Measurements from ENCODE around the gene RIOK1.
"Not testable (repeated sequence)": the region's sequence is repeated elsewhere in the genome, so short reads cannot be mapped to it uniquely, and the experiment has no call there.

The RIOK1 gene

DNA sequence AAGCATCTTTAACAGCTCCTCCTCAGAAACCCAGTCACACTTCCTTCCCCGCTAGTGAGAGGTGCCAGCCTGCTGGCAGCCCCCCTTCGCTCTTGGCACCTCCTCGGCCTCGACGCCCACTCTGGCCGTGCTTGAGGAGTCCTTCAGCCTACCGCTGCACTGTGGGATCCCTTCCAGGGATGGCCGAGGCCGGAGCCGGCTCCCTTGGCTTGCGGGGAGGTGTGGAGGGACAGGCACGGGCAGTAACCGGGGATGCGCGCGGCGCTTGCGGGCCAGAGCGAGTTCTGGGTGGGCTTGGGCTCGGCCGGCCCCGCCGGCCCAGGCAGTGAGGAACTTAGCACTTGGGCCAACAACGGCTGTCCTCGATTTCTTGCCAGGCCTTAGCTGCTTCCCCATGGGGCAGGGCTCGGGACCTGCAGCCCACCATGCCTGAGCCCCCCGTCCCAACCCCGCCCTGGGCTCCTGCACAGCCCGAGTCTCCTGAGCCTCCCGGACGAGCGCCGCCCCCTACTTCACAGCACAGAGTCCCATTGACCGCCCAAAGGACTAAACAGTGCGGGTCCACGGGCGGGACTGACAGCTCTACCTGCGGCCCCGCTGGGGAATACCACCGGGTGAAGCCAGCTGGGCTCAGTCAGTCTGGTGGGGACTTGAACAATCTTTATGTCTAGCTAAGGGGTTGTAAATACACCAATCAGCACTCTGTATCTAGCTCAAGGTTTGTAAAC, 51.6 kb downstream of the RIOK1 start:
- no peak for DNase-seq (ENCODE audit: low read depth, low spot score)

DNA sequence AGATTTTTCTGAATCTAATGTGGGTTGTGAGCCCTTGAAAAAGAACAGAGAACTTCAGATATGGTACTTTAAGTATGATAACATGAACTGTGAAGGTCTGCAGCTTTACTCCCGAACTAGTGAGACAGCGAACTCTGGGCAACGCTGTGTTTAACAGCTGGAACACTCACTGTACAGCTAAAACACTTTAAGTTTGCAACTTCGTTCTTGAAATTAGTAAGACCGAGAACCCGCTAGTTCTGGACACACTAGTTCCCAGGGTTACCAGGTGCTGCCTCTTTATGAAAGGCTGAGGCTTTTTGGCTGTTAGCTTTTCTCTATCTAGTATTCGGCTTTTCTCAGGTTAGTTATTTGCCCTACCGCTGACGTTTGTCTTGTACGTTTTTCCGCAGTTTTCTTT, 52.9 kb downstream of the RIOK1 start:
- DNase-seq (ENCODE audit: low read depth, low spot score), result no peak

DNA sequence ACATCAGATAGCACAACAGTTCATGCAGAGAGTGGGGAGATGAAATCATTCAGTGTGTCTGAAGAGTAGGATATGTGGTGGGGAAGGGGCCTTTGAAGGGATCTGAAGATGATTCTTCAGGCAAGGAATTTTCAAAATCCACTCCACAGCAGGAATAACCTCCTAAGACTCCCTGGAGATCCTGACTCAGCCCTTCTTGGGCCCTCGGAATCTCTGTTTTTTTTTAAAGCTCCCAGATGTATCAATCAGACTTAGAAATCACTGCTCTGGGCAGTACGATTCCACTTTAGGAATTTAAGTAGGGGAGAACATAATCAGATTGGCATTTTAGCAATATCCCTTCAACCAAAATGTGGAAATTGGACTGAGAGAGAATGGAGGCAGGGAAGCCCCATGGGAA, 55.5 kb downstream of the RIOK1 start:
- no peak for DNase-seq (ENCODE audit: low read depth, low spot score)

DNA sequence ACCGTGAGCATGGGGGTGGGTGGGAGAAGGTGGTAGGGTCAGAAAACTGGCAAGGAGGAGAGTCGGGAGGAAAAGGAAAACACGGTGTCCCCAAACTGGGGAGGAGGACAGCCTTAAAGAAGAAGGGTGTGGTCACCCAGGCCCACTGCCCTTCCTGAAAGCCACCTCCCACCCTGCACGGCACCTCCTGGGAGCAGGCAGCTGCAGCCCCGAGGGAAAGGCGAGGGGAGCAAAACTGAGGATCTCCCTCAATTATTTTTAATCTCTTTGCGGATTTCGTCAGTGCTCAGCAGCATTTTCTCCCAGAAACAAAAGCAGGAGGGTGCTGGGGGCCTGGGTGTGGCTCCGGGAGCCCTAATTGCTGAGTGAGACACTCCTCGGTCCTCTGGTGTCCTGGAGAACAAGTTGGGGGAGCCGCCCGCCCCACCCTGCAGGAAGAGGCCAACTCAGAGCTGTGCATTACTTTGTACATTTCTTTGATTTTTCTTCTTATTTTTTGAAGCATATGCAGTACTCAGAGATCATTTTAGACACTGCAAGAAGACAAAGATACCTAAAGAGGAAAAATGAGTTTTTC, 56.4 kb downstream of the RIOK1 start:
- DNase-seq (ENCODE audit: low read depth, low spot score), result no peak

DNA sequence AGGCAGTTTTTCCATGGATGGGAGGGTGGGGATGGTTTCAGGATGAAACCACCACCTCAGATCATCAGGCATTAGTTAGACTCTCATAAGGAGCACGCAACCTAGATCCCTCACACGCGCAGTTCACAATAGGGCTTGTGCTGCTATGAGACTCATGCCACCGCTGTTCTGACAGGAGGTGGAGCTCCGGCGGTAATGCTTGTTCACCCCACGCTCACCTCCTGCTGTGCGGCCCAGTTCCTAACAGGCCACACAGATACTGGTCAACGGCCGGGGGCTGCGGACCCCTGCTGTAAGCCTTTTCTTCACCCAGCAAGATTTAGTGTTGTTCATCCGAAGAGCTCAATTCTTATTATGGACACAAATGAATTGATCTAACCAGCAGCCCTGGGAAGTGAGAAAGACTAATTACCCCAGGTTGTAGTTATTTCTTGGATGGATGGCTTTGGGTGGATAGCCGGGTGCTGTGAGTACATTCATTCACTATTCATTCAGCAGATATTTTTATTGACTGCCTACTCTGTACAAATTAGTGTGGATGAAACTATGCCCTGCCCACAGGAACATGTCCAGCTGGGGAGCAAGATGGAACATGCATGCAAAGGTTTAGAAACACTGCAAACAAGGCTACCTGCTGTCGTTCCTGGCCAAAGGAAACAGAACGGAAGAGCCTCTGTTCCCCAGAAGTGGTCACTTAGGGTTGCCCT, 57.2 kb downstream of the RIOK1 start:
- DNase-seq (ENCODE audit: low read depth, low spot score), result no peak

DNA sequence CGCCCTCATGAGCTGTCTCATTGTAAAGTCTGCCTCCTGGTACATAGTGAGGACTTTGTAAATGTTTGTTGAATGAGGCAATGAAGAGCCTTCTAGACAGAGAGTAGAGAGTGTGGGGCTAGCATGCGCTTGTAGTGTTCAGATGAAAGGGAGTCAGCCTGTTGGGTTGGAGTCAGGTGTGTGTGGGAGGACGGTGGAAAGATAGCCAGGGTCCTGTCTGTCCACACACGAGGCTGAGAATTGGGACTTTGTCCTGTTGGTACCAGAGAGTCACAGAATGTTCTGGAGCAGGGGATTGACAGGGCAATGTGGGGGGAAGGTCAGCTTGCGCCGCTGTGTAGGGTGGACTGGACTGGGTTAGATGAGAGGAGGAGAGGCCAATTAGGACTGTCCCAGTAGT, 58.6 kb downstream of the RIOK1 start:
- no peak for DNase-seq (ENCODE audit: low read depth, low spot score)

DNA sequence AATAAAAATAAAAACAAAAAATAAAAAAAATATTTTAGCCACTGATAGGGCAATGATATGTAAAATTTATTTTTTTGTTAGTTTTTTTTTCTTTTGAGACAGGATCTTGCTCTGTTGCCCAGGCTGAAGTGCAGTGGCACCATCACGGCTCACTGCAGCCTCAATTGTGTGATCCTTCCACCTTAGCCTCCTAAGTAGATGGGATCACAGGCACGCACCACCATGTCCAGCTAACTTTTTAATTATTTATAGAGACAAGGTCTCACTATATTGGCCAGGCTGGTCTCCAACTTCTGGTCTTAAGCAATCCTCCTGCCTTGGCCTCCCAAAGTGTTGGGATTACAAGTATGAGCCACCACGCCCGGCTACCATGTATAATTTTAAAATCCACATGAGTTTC, 59.4 kb downstream of the RIOK1 start:
- no peak for DNase-seq (ENCODE audit: low read depth, low spot score)

DNA sequence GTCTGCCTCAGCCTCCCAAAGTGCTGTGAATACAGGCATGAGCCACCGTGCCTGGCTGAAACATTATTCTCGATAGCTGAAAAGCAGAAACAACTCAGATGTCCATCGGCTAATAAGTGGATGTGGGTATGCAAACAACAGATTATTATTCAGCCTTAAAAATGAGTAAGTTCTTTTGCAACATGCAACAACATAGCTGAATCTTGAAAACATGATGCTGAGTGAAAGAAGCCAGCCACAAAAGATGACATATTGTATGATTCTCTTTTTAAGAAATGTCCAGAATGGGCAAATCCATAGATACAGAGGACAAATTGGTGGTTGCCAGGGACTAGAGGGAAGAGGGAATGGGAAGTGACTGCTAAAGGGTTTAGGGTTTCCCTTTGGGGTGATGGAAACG, 61.7 kb downstream of the RIOK1 start:
- no peak for DNase-seq (ENCODE audit: low read depth, low spot score)

DNA sequence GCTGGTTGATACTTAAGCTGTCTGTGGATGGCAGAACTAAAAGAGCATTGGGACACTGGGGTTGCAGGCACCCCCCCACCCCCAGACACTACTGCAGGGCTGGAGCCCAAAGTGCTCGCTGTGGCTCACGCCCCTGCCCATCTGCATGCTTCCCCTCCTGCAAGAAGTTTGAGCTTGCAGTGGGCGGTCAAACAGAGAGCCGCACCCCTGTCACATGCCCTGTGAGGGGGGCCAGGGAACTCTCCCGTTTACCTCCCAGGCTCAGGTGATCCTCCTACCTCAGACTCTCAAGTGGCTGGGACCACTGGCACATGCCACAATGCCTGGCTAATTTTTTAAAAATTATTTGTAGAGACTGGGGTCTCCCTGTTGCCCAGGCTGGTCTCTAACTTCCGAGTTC, 63.3 kb downstream of the RIOK1 start:
- no peak for DNase-seq (ENCODE audit: low read depth, low spot score)

DNA sequence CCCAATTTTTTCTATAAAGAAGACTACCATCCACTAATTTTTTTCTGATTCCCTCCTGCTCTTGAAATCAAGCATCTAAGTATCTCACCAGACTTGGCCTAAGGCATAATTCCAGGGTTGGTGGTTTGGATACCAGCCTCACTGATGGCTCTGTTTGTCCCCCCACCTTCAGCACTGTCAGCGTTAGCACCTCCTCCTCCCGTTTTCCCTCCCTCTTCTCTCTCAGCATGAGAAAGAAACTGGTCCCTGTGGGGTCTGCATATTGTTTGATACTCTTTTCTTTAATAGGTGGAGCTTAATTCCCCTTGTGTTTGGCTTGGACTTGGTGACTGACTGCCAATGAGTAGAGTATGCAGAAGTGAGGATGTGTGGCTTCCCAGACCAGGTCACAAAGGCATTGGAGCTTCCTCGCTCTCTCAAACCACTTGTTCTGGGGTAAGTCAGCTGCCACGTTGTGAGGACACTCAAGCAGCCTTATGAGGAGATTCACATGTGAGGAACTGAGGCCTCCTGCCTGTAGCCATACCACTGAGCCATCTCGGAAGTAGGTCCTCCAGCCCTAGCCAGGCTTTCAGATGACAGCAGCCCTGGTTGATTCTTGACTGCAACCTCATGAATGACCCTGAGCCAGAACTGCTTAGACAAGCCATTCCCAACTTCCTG, 65.2 kb downstream of the RIOK1 start:
- no peak for DNase-seq (ENCODE audit: low read depth, low spot score)

DNA sequence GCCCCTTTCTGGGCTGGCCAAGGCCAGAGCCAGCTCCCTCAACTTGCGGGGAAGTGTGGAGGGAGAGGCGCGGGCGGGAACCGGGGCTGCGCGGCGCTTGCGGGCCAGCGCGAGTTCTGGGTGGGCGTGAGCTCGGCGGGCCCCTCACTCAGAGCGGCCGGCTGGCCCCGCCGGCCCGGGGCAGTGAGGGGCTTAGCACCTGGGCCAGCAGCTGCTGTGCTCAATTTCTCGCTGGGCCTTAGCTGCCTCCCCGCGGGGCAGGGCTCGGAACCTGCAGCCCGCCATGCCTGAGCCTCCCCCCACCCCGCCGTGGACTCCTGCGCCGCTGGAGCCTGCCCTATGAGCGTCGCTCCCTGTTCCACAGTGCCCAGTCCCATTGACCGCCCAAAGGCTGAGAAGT, 66.7 kb downstream of the RIOK1 start:
- not testable (repeated sequence) for DNase-seq (ENCODE audit: low read depth, low spot score)

DNA sequence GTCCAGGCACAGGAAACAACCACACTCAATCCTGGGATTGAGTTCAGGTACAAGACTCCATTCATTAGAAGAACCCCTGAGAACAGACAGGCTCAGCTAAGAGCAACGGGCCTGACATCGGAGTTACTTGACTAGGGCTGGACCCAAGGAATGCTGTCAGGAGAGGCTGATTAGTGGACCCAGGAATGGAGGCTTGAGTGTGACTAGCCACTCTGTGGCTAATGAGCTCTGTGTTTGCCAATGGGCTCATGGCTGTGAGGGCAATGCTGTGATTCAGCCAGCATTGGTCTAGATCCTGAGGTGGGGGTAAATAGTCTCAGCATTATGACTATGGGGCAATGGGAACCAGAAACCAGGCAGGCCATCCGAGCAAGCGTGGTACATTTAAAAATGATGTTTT, 71.8 kb downstream of the RIOK1 start:
- no peak for DNase-seq (ENCODE audit: low read depth, low spot score)

DNA sequence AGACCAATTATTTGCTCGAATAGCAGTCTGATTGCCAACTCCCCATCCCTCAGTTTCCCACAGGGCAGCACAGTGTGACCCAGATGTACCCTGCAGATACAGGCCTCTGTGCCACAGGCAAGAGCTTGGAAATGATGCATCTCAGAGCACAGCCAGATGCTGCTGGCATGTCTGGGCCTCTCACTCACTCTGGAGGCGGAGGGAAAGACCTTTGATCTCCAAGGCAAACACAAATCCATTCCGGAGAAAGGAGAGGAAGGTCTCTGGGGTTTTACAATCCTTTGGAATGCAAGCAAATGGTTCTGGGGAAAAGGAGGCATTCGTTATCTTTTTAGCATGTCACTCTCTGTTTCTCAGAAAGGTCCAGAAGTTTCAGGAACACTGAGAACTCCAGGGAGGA, 74.2 kb downstream of the RIOK1 start:
- DNase-seq (ENCODE audit: low read depth, low spot score), result peak; percentile 17

DNA sequence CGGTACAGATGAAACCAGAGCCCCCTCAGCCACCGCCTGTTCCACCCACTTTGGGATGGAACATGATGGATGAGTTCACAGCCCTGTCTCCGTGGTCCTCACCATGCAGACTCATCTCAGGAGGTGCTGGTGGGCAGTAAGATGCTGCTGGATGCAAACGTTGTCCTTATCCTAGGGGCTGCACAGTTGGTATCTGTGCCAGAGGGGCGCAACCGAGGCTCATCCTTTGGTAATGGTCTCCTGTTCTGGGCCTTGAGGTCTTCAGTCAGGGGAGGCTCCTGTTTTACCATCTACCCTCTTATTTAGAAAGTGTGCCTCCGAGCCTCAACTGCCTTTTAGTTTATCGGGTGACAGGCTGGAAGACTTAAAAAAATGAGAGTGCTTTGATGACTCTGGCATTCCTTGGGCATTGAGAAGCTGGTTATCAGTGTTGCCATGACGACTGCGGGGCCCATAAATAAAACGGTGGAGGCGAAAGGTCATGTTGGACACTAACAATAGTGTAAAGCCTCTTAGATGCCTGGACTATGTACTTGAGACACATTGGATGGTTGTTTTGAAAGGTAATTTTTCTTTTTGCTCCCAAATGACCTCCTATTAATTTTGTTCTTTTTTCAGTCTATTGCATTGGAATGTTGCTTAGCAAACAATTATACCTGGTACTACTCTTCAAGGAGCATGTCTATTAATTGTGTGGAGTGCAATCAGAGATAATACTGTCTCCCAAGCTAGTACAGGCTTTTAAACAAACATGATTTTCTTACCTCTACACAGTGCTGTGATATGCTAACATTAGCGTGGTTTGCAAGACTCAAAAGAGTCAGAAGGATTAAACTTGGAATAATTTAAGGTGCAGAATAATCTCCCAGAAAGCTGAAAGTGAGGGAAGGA, 77.6 kb downstream of the RIOK1 start:
- DNase-seq (ENCODE audit: low read depth, low spot score), result no peak
